Upper lobe of right lung (tissue), 1 donor: ENCODE results near the gene ATP2A2. TPM values are rescaled to one million over a fixed set of nuclear protein-coding genes. Genes with fewer than 3 reads are reported as not detected.

Experiments used
- ATAC-seq: fragments of 200-7000 bp; cut with Tn5 transposase; one replicate; pipeline ENCODE4 v1.9.1; 2020; ENCODE audit warnings: mild to moderate bottlenecking, moderate library complexity
- DNase-seq: peaks from one replicate; pipeline ENCODE4 v3.0.0-alpha.2; 2020
- H3K27ac ChIP-seq: fragments of 200-600 bp; one replicate; pipeline ENCODE4 v1.8.0; 2022
- H3K27me3 ChIP-seq: fragments of 200-600 bp; one replicate; pipeline ENCODE4 v1.8.0; 2022; ENCODE audit warnings: mild to moderate bottlenecking
- H3K36me3 ChIP-seq: fragments of 200-600 bp; one replicate; pipeline ENCODE4 v1.8.0; 2022
- H3K4me1 ChIP-seq: fragments of 200-600 bp; one replicate; pipeline ENCODE4 v1.8.0; 2022
- H3K4me3 ChIP-seq: fragments of 200-600 bp; one replicate; pipeline ENCODE4 v1.8.0; 2022; ENCODE audit warnings: mild to moderate bottlenecking
- H3K9me3 ChIP-seq: fragments of 200-600 bp; one replicate; pipeline ENCODE4 v1.8.0; 2022
- intact Hi-C: fragments of 100-400 bp; cut with DNase I; formaldehyde crosslinking; loops from one replicate; pipeline ENCODE4 v1.11.0; 2022
- total RNA-seq: library from RNA; stranded (reverse); fragmentation: NEBNext Ultra II Directional; extraction: Animal tissue kit (Norgen Biotek cat#: 25700); gene quantifications from one replicate; pipeline ENCODE4 v1.2.1, GENCODE V29; 2021
- TF ChIP-seq, protein P1 (sequence below): fragments of 200-600 bp; IDR thresholded peaks from one replicate; pipeline ENCODE4 v1.8.0; 2022; ENCODE audit warnings: antibody characterized with exemption
- donor health status: DM: no; HTN: yes; CAD: no; lungs with severe emphysema.

Gene ATP2A2
- total RNA-seq, 1 donor from 2014 or later: 173 TPM

DNA sequence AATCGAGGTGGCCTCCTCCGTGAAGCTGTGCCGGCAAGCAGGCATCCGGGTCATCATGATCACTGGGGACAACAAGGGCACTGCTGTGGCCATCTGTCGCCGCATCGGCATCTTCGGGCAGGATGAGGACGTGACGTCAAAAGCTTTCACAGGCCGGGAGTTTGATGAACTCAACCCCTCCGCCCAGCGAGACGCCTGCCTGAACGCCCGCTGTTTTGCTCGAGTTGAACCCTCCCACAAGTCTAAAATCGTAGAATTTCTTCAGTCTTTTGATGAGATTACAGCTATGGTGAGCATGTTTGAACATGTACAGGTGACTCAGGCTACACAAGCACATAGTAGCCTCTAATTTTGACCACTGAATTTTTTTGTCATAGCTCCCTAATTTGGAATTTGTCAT is 59.7 kb downstream of the ATP2A2 start:
- H3K27ac ChIP-seq: no peak overlapping the region
- ATAC-seq (no peak), DNase-seq (no peak)
- intact Hi-C loops: no loop called here
- no peaks in the 10 kb centered on the region for H3K9me3 ChIP-seq
- no peak overlapping the region for H3K4me3 ChIP-seq
- TF ChIP-seq, protein P1, sequence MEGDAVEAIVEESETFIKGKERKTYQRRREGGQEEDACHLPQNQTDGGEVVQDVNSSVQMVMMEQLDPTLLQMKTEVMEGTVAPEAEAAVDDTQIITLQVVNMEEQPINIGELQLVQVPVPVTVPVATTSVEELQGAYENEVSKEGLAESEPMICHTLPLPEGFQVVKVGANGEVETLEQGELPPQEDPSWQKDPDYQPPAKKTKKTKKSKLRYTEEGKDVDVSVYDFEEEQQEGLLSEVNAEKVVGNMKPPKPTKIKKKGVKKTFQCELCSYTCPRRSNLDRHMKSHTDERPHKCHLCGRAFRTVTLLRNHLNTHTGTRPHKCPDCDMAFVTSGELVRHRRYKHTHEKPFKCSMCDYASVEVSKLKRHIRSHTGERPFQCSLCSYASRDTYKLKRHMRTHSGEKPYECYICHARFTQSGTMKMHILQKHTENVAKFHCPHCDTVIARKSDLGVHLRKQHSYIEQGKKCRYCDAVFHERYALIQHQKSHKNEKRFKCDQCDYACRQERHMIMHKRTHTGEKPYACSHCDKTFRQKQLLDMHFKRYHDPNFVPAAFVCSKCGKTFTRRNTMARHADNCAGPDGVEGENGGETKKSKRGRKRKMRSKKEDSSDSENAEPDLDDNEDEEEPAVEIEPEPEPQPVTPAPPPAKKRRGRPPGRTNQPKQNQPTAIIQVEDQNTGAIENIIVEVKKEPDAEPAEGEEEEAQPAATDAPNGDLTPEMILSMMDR: no peak
- H3K4me1 ChIP-seq: no peaks in the 10 kb centered on the region
- peaks cover 99% of the 10 kb centered on the region for H3K36me3 ChIP-seq
- H3K27me3 ChIP-seq: no peaks in the 10 kb centered on the region

DNA sequence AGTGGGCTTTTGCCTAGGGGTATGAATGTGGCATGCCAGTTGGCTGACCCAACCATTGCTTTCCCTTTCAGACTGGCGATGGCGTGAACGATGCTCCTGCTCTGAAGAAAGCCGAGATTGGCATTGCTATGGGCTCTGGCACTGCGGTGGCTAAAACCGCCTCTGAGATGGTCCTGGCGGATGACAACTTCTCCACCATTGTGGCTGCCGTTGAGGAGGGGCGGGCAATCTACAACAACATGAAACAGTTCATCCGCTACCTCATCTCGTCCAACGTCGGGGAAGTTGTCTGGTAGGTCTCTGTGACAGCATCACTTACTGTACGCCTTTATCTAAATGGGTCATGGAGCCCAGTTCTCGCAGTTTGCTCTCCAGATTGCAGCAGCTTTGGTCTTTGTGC is 61.1 kb downstream of the ATP2A2 start:
- peaks cover 99% of the 10 kb centered on the region for H3K36me3 ChIP-seq
- TF ChIP-seq, protein P1: no peak
- H3K4me1 ChIP-seq: no peaks in the 10 kb centered on the region
- H3K4me3 ChIP-seq: no peak overlapping the region
- DNase-seq (no peak), ATAC-seq (no peak)
- intact Hi-C loops: no loop called here
- H3K9me3 ChIP-seq: no peaks in the 10 kb centered on the region
- H3K27me3 ChIP-seq: no peaks in the 10 kb centered on the region
- no peak overlapping the region for H3K27ac ChIP-seq

DNA sequence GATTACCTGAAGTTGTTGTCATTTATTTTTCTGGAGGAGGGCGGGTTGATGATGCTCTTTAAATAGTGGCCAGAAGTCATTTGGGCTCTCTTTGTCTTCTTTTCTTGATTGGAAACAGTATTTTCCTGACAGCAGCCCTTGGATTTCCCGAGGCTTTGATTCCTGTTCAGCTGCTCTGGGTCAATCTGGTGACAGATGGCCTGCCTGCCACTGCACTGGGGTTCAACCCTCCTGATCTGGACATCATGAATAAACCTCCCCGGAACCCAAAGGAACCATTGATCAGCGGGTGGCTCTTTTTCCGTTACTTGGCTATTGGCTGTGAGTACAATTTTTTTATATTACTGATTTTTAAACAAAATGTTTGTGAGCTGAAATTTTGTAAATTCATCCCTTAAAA is 62.1 kb downstream of the ATP2A2 start:
- no peaks in the 10 kb centered on the region for H3K9me3 ChIP-seq
- peaks cover 100% of the 10 kb centered on the region for H3K36me3 ChIP-seq
- intact Hi-C loops: no loop called here

DNA sequence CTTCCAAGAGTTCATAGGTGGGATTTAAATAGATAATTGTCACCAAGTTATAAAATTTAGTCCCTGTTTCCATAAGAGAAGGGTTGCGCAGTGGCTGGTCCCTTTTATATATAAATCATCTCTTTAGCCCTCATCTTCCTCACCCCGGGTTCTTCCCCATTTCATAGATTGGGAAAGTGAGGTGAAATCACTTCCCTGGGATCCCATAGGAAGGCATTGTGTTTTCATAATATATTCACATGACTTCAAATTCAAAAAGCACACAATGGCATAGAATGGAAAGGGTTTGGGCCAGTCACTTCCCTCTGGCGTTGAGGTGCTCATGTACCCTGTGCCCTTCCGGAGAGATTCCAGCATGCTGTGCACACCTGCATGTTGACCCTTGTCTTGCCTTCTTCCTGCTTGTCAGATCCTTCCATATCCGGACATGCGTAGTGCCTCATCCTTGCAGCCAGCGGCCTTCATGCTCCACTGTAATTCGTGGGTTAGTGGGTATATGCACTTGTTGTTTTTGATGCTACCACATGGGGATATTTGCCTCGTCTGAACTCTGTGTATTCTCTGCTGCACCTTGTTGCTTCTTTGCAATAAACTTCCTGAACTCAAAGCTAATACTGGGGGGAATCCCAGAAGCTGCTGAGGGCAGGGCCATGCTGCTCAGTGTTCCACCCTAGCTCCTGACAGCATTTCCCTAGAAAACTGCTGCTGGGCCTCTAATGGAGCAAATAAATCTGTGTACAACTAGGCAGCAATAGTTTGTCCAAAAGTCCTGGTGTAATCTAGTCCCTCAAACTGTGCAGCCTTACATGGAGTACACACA is 62.9 kb downstream of the ATP2A2 start:
- TF ChIP-seq, protein P1: no peak
- ATAC-seq (no peak), DNase-seq (no peak)
- Histone ChIP-seq H3K9me3 (no peaks in the 10 kb centered on the region), H3K4me1 (no peaks in the 10 kb centered on the region), H3K36me3 (peaks cover 100% of the 10 kb centered on the region), H3K4me3 (no peak overlapping the region), H3K27me3 (no peaks in the 10 kb centered on the region), H3K27ac (no peak overlapping the region)
- intact Hi-C loops: no loop called here

More for the DNA sequence above, 62.1 kb downstream of the ATP2A2 start:
- Histone ChIP-seq H3K27ac (no peak overlapping the region), H3K4me1 (no peaks in the 10 kb centered on the region), H3K27me3 (no peaks in the 10 kb centered on the region), H3K4me3 (no peak overlapping the region)
- ATAC-seq (no peak), DNase-seq (no peak)
- TF ChIP-seq, protein P1: no peak

DNA sequence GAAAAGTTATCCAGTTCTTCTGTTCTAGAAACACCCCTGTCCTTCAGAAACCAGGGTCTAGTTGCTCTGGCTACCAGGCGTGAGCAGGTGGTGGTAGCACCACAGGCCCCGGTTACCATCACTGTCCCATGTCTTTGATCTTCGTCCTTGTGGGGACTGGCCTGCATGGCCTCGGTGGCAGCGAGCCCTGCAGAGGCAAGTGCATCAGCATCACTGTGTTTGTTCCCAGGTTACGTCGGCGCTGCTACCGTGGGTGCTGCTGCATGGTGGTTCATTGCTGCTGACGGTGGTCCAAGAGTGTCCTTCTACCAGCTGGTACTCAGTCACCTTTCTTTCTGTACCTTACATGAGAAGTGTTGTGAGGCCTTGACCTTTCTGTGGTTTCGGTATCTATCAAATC is 63.6 kb downstream of the ATP2A2 start:
- no peak overlapping the region for H3K4me3 ChIP-seq
- H3K27me3 ChIP-seq: no peaks in the 10 kb centered on the region
- H3K4me1 ChIP-seq: no peaks in the 10 kb centered on the region
- intact Hi-C loops: no loop called here
- H3K27ac ChIP-seq: no peak overlapping the region
- H3K36me3 ChIP-seq: peaks cover 100% of the 10 kb centered on the region
- TF ChIP-seq, protein P1: no peak
- H3K9me3 ChIP-seq: no peaks in the 10 kb centered on the region
- DNase-seq (no peak), ATAC-seq (no peak)
